ENCODE results near the gene ITGA8.

DNA sequence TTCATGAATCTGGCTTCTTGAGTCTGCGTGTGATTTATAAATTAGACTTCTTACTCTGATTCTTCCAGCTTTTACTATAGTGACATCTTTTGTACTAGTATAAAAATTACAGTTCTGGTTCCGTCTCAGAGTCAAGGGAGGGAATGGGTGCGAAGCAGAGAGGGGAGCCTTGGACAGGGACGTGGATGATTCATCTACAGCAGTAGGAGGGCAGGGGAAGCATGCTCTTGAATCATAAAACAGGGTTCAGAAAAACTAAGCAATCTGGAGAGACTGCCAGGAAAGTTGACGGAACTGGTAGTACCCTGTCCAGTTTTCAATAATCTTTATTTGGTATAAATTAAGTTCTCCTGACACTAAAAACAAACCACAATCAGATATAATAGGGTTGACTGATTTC lies 58.1 kb downstream of the ITGA8 start:
- TF ChIP-seq CTCF (IDR thresholded peaks at IDR 0.05) (no peak), POLR2A (IDR thresholded peaks at IDR 0.05) (no peak)
